HCT116 (cell line): Measurements from ENCODE around the gene ELOVL4. TPM values are rescaled to one million over a fixed set of nuclear protein-coding genes. Genes with fewer than 3 reads are reported as not detected.
A peak's percentile ranks its signal among the peaks of the same experiment; 100 is the strongest.

Experiments used
- ATAC-seq: fragments of 200-7000 bp; cut with Tn5 transposase; 2 replicates; pipeline ENCODE4 v1.9.1; 2020; ENCODE audit warnings: mild to moderate bottlenecking, moderate library complexity
- BruUV-seq: library from RNA; stranded (reverse); fragments of 400-500 nt; replicated peaks from 2 replicates; lab custom pipeline; 2021; lab: Mats Ljungman, UMichigan
- CTCF ChIA-PET: fragments of 300-600 bp; sonication (Branson Sonifier 250); formaldehyde crosslinking; loops from one replicate; lab custom pipeline; 2021; ENCODE audit warnings: antibody characterized with exemption; lab: Charles Lee
- POLR2A ChIA-PET: fragments of 300-600, 350-600 bp; sonication (Branson Sonifier 250); formaldehyde crosslinking; loops from one replicate; lab custom pipeline; 2021; ENCODE audit warnings: antibody characterized with exemption; lab: Charles Lee
- RAD21 ChIA-PET, 2 experiments: fragments of 300-600 bp; sonication (Branson Sonifier 250); formaldehyde crosslinking; loops; one replicate each; lab custom pipeline; 2023; ENCODE audit warnings: low total read pairs in 2 of 2; ENCODE audit not compliant: uncharacterized antibody in 2 of 2, unreplicated experiment in 2 of 2, low non-redundant PET in 1 of 2; lab: Charles Lee
- DNase-seq: peaks from one replicate; pipeline ENCODE4 v3.0.0-alpha.2; 2010; ENCODE audit warnings: low read depth, low spot score
- H2AFZ ChIP-seq: fragments of 200-600 bp; shearing (Covaris generic), sonication (generic); 2 replicates; pipeline ENCODE4 v1.6.1; 2017; ENCODE audit warnings: low read depth, mixed run types, mixed read lengths, antibody characterized with exemption, low read length; ENCODE audit not compliant: poor library complexity, severe bottlenecking
- H3K27ac ChIP-seq: 2 replicates; pipeline ENCODE4 v1.5.1; 2012; ENCODE audit warnings: low read depth, low read length
- H3K27me3 ChIP-seq: fragments of 200-600 bp; sonication (generic); 2 replicates; pipeline ENCODE4 v1.6.1; 2016; ENCODE audit warnings: mixed run types, low read length, mixed read lengths; ENCODE audit not compliant: insufficient read depth
- H3K36me3 ChIP-seq, 2 experiments: fragments of 200-500 bp in 1 of 2; fragments of 200-600 bp in 1 of 2; sonication (Bioruptor generic) in 1 of 2; sonication (generic) in 1 of 2; 2 replicates each; pipeline versions ENCODE4 v1.5.1 to v1.6.1; 2014 to 2016; ENCODE audit warnings: low read length in 2 of 2, inconsistent platforms in 1 of 2, mixed read lengths in 1 of 2, mixed run types in 1 of 2; ENCODE audit not compliant: insufficient read depth in 2 of 2, control insufficient read depth in 1 of 2
- H3K4me1 ChIP-seq, 2 experiments: fragments of 200-600 bp in 1 of 2; sonication (generic) in 1 of 2; 2 replicates each; pipeline versions ENCODE4 v1.5.1 to v1.6.1; 2012 to 2017; ENCODE audit warnings: low read length in 2 of 2, inconsistent platforms in 1 of 2, mild to moderate bottlenecking in 1 of 2, mixed read lengths in 1 of 2, mixed run types in 1 of 2, moderate library complexity in 1 of 2; ENCODE audit not compliant: insufficient read depth in 2 of 2, control insufficient read depth in 1 of 2
- H3K4me2 ChIP-seq: fragments of 200-600 bp; sonication (generic); 2 replicates; pipeline ENCODE4 v1.6.1; 2017; ENCODE audit warnings: mixed run types, low read length, mixed read lengths
- H3K4me3 ChIP-seq, 2 experiments: fragments of 200-600 bp in 1 of 2; sonication (generic) in 1 of 2; replicated peaks in 1 of 2; 2 replicates each; pipeline ENCODE4 v1.5.1; 2011 to 2016; ENCODE audit warnings: low read length in 2 of 2, control low read depth in 1 of 2, low read depth in 1 of 2, mild to moderate bottlenecking in 1 of 2, mixed read lengths in 1 of 2, mixed run types in 1 of 2
- H3K79me2 ChIP-seq: fragments of 200-600 bp; sonication (generic); 2 replicates; pipeline ENCODE4 v1.6.1; 2017; ENCODE audit warnings: mild to moderate bottlenecking, mixed run types, low read length, moderate library complexity, mixed read lengths; ENCODE audit not compliant: insufficient read depth
- H3K9ac ChIP-seq: fragments of 200-600 bp; sonication (generic); 2 replicates; pipeline ENCODE4 v1.6.1; 2016; ENCODE audit warnings: low read length, mixed read lengths
- H3K9me2 ChIP-seq: fragments of 200-600 bp; sonication (generic), shearing (Covaris generic); 2 replicates; pipeline ENCODE4 v1.6.1; 2017; ENCODE audit warnings: mixed run types, mild to moderate bottlenecking, moderate library complexity; ENCODE audit not compliant: insufficient read depth
- H3K9me3 ChIP-seq, 2 experiments: fragments of 200-500 bp in 1 of 2; fragments of 200-600 bp in 1 of 2; sonication (Bioruptor generic) in 1 of 2; sonication (generic) in 1 of 2; 2 replicates each; pipeline ENCODE4 v1.6.1; 2014 to 2017; ENCODE audit warnings: low read length in 2 of 2, mixed read lengths in 2 of 2, inconsistent platforms in 1 of 2, low read depth in 1 of 2, mild to moderate bottlenecking in 1 of 2, mixed run types in 1 of 2, moderate library complexity in 1 of 2; ENCODE audit not compliant: control insufficient read depth in 1 of 2, insufficient read depth in 1 of 2
- H4K20me1 ChIP-seq: fragments of 200-600 bp; sonication (generic), shearing (Covaris generic); 2 replicates; pipeline ENCODE4 v1.6.1; 2017; ENCODE audit warnings: mixed run types, mild to moderate bottlenecking, moderate library complexity; ENCODE audit not compliant: insufficient read depth
- CBX3 ChIP-seq: IDR thresholded peaks from 2 replicates; pipeline ENCODE4 v1.6.1; 2012; ENCODE audit warnings: low read depth
- EZH2 ChIP-seq: fragments of 200-600 bp; sonication (generic); IDR thresholded peaks from 2 replicates; pipeline ENCODE4 v1.6.1; 2017; ENCODE audit warnings: antibody characterized with exemption, mixed run types
- EZH2phosphoT487 ChIP-seq: fragments of 200-600 bp; IDR thresholded peaks from 2 replicates; pipeline ENCODE4 v1.6.1; 2018; ENCODE audit warnings: antibody characterized with exemption, borderline replicate concordance
- JUND ChIP-seq: IDR thresholded peaks from 2 replicates; pipeline ENCODE4 v1.6.1; 2012
- POLR2A ChIP-seq: IDR thresholded peaks from 2 replicates; pipeline ENCODE4 v1.7.0; 2011; ENCODE audit warnings: borderline replicate concordance; ENCODE audit not compliant: insufficient read depth, insufficient read length; ENCODE audit errors: extremely low read depth
- POLR2AphosphoS5 ChIP-seq: IDR thresholded peaks from 2 replicates; pipeline ENCODE4 v1.6.1; 2011; ENCODE audit warnings: mild to moderate bottlenecking, low read depth, low read length, moderate library complexity
- RAD21 ChIP-seq: IDR thresholded peaks from 2 replicates; pipeline ENCODE4 v1.6.1; 2012; ENCODE audit warnings: low read depth, mild to moderate bottlenecking
- SP1 ChIP-seq: IDR thresholded peaks from 2 replicates; pipeline ENCODE4 v1.6.1; 2012; ENCODE audit warnings: low read depth
- TCF7L2 ChIP-seq: IDR thresholded peaks from 2 replicates; pipeline ENCODE4 v1.7.0; 2011; ENCODE audit warnings: borderline replicate concordance, inconsistent platforms; ENCODE audit not compliant: insufficient read depth, insufficient read length; ENCODE audit errors: extremely low read depth
- ZBTB33 ChIP-seq: IDR thresholded peaks from 2 replicates; pipeline ENCODE4 v1.6.1; 2011; ENCODE audit warnings: mild to moderate bottlenecking, low read length, moderate library complexity; ENCODE audit not compliant: insufficient replicate concordance; ENCODE audit errors: extremely low read depth
- intact Hi-C: fragments of 100-400 bp; cut with micrococcal nuclease; formaldehyde crosslinking; loops from 2 replicates; pipeline ENCODE4 v1.10.0; 2022
- total RNA-seq: library from RNA; stranded (reverse); gene quantifications from one replicate; pipeline ENCODE4 v1.2.1, GENCODE V29; 2021; ENCODE audit not compliant: unreplicated experiment

Gene ELOVL4
- total RNA-seq, 1 experiment from 2014 or later = not detected

GRCh38 chr6:79869600-79870084, 77.7 kb downstream of the ELOVL4 start (continued):
- TF ChIP-seq POLR2AphosphoS5 (peak; percentile 50), TCF7L2 (peak; percentile 70), CBX3 (peak; percentile 77; the same call in 1 of the 2 replicates)

- DNase-seq = no peak
- ChIA-PET CTCF (interaction anchor here (0.9 to 3.1 kb wide), 17 partner anchors 9 to 619 kb away, joined by 3 to 42 read pairs (median 3); partner anchors contain the start of gene LCA5), POLR2A (no interaction called here), RAD21 (interaction anchor here in 1 of 2 experiments (0.8 kb wide), 1 partner anchor 91 kb away, joined by 3 read pairs; no protein-coding TSS in a partner anchor)
- Histone ChIP-seq H3K9me3 (no peaks in the 10 kb centered on the region), H3K9me2 (no peaks in the 10 kb centered on the region), H3K36me3 (no peaks in the 10 kb centered on the region), H3K79me2 (no peaks in the 10 kb centered on the region), H3K9ac (no peak overlapping the region), H3K4me1 (peaks cover 0 to 21% of the 10 kb centered on the region in 2 experiments; a peak in 3 of 4 replicates), H3K4me3 (no peak overlapping the region), H2AFZ (peak overlapping the region; percentile 97), H3K27me3 (no peaks in the 10 kb centered on the region), H4K20me1 (no peaks in the 10 kb centered on the region), H3K27ac (no peak overlapping the region), H3K4me2 (peak overlapping the region; percentile 68; the same call in 1 of the 2 replicates)
- TF ChIP-seq EZH2 (no peak), TCF7L2 (no peak), ZBTB33 (no peak), POLR2A (no peak), CBX3 (no peak), EZH2phosphoT487 (no peak), JUND (no peak), SP1 (no peak), RAD21 (no peak)
- intact Hi-C loops = loop anchor here (2.0 to 10.0 kb wide), 3 partner anchors 196 to 634 kb away; partner anchors contain the start of gene HMGN3
- no peak for ATAC-seq
- BruUV-seq = no TSS peak
Measured at GRCh38 chr6:79869184-79869583, 78.2 kb downstream of the ELOVL4 start.
